ENCODE measurements around the gene EBI3.
"Not testable (repeated sequence)": the region's sequence is repeated elsewhere in the genome, so short reads cannot be mapped to it uniquely, and the experiment has no call there.

The EBI3 gene

DNA sequence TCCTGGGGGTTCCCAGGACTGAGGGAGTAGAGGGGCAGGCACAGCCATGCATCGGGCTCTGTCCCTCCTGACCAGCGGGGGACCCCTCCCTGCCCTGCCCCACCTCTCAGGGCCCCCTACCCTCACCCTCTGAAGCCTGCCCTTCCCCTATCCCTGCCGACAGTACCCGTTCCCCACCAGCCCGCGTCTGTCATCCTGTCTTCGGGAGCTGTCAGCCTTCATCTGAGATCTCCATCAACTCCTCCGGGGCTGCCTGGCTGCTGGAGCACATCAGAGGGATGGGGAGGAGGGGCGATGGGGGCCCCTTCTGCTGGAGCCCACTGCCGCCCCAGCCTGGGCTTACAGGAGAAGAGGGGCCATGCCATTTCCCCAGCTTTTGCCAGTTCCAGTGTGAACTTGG is 43.6 kb downstream of the EBI3 start:
- in situ Hi-C loops (cut with MboI; ENCODE audit: low sequenced_read_pairs): no loop called here

DNA sequence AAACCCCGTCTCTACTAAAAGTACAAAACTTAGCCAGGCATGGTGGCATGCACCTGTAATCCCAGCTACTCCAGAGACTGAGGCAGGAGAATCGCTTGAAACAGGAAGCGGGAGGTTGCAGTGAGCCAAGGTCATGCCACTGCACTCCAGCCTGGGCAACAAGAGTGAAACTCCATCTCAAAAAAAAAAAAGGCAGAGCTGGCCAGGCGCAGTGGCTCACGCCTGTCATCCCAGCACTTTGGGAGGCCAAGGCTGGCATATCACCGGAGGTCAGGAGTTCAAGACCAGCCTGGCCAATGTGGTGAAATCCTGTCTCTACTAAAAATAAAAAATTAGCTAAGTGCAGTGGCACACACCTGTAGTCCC is 45.0 kb downstream of the EBI3 start:
- in situ Hi-C loops (cut with MboI; ENCODE audit: low sequenced_read_pairs): not testable (repeated sequence)

DNA sequence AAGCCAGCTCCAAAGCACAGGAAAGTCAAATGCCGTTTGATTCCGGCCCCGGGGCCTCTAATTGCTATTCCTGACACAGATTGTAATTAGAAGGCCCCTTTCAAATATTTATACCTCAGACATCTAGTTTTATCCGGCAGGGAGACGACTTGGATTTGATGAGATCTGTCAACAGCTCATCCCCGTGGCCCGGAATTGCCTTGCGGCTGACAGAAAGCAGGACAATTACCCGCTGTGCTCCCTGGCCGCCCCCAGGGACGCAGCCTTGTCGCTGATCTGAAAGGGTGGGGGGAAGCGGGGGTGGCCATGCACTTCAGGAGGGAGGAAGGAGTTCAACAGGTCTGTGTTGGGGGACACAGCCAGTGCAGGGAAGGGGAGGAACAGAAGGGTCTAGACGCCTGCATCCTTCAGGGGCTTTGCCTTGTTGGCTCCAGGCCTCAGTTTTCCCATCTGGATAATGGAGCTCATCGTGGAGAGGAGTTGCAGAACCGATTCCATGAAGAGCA is 47.9 kb downstream of the EBI3 start:
- in situ Hi-C loops (cut with MboI; ENCODE audit: low sequenced_read_pairs): no loop called here

DNA sequence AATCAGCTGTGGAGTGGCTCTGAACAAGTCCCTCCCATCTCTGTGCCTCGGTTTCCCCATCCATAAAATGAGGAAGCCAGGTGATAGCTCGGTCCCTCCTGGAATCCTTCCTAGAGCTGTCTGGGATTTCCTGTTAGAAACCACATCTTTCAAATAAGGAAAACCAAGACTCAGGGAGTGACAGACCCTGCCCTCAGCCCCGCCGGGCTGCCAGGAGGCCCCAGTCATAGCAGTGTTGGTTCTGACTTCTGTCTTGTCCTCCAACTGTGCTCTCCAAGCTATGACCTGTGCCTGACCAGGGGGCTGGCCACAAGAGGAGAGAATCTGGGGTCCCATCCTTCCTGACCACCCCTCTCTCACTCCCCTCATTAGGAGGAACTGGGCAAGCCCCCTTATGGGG is 48.7 kb downstream of the EBI3 start:
- in situ Hi-C loops (cut with MboI; ENCODE audit: low sequenced_read_pairs): no loop called here

DNA sequence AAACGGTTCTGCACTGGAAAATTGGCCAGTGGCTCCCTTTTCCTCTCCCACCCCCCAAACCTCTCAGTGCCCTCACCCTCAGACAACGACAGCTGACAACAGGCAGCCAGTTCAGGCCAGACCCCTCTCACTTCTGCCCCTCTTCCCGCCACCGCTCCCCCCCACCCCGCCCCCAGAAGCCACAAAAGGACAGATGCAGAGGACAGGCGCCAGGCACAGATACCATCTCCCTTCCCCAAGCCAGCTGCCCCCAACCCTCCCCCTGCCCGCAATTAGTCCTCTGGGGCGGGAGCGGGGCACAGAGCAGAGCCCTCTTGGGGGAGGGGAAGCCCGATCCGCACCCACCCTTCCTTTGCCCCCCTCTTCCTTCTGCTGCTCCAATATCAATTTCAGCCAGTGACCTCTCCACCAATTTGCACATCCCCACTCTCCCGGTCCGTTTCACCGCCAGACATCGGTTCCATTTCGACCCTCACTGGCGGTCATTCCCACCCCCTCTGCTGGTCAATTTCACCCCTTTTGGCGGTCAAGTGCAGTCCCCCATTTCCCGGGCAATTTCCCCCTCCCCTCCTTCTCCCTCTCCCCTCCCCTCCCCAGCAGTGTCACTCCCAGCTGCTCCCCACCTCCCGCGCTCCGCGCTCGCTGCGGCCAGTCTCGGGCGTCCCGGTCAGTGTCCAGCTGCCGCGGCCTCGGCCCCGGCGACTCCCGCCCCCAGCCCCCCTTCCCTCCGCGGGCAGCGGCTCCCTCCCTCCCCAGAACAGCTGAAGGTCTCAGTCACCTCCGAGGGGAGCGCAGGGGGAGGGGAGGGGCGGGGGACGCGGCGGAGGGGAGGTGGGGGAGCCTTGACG is 49.3 kb downstream of the EBI3 start, which contains the start of gene SHD:
TSS of gene SHD (plus strand) at position 848 of the 848 bp plus-strand sequence. CDS start 798 bp downstream, outside the sequence.
- in situ Hi-C loops (cut with MboI; ENCODE audit: low sequenced_read_pairs): no loop called here

DNA sequence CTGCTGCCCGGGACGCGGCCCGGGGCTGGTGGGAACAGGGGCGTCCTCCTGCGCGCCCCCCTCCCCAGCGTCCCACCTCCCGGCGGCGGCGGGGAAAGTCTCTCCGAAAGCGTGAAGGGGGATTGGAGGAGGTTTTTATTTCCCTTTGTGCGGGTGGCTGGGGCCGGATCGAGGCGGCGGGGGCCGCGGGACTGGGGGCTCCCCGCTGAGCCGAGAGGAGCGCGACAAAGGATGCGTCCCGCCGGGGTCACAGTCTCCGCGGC is 49.9 kb downstream of the EBI3 start:
- in situ Hi-C loops (cut with MboI; ENCODE audit: low sequenced_read_pairs): no loop called here

DNA sequence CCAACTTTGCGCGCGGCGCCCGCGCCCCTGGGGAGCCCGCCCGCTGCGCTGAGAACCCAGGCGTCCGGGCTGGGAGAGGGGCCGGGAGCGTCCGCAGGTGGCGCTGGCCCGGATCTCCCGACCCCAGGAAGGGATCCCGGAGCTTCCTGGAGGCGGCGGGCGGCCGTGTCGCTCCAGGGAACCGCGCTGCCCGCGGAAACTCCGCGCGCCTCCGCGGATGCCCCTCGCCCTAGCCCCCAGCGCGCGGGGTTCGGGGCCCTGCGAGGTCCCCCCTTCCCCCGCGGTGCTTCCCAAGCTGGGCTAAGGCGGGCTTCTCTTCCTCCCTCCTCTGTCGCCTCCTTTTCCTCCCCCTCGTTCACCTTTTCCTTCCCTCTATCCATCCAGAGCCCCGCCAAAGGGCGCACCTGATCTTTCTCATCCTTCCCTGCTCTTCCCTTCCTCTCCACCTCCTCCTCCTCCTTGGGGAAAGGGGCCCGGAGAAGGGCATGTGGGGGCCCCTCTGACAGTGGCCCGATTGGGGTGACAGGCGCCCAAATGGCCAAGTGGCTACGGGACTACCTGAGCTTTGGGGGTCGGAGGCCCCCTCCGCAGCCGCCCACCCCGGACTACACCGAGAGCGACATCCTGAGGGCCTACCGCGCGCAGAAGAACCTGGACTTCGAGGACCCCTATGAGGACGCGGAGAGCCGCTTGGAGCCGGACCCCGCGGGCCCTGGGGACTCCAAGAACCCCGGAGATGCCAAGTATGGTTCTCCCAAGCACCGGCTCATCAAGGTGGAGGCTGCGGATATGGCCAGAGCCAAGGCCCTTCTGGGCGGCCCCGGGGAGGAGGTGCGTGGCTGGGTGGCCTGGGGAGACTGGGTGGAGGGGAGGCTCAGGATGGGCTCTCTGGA is 50.5 kb downstream of the EBI3 start:
- in situ Hi-C loops (cut with MboI; ENCODE audit: low sequenced_read_pairs): no loop called here

DNA sequence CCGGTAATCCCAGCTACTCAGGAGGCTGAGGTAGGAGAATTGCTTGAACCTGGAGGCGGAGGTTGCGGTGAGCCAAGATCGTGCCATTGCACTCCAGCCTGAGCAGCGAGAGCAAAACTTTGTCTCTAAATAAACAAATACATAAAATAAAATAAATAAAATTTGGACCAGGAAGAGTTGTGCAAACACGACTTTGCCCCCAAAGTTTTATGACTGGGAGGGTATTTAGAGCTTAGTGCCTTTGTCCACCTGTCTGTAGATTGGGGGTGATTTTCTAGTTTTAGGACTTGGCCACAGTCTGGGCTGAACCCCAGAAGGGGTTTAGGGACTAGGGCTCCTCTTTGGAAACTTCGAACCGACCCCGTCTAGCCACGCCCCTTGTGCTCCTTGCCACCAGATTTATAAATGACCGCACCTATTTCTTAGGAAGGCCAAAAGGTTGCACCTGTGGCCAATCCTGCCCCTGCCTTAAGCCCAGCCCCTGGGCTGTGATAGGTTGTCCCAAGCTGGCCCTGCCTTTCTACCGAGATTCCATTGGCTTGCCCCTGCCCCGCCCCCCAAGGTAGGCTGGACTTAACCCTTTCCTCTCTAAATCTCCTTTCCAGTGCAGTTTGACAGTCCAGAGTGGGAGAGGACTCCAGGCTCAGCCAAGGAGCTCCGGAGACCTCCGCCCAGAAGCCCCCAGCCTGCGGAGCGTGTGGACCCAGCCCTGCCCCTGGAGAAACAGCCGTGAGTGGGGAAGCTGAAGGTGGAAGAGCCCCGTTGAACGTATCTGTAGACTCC is 55.0 kb downstream of the EBI3 start:
- in situ Hi-C loops (cut with MboI; ENCODE audit: low sequenced_read_pairs): no loop called here

DNA sequence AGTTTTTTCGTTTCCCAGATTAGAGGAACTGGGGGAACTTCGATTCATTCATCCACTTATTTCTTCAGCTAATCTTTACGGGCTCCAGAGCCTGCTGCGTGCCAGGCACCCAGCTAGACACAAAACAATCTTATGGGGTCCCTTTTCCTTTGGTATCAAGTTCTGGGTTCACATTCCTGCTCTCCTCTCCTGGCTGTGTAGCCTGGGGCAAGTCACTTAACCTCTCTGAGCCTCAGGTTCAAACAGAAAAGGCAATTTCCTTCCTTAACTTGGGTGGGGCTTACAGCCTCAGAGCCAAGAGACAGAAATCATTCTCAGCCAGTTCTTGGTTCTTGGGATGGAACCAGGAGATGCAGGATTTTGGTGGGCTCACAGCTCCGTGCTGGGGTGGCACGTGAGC is 55.7 kb downstream of the EBI3 start:
- in situ Hi-C loops (cut with MboI; ENCODE audit: low sequenced_read_pairs): no loop called here

DNA sequence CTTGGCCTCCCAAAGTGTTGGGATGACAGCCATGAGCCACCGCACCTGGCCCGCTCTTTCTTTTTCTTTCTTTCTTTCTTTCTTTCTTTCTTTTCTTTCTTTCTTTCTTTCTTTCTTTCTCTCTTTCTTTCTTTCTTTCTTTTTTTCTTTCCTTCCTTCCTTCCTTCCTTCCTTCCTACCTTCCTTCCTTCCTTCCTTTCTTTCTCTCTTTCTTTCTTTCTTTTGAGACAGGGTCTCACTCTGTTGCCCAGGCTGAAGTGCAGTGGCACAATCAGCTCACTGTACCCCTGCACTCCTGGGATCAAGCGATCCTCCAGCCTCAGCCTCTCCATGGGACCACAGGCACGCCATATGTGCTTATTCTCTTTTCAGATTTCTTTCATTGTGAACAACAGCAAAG is 56.8 kb downstream of the EBI3 start:
- in situ Hi-C loops (cut with MboI; ENCODE audit: low sequenced_read_pairs): not testable (repeated sequence)

Measured in HL-60/S4 treated with retinoic acid at 250 ng/mL for 4 days and 3 days (cell line).